ENCODE data around the gene YKT6. TPM values are rescaled to one million over a fixed set of nuclear protein-coding genes. Genes with fewer than 3 reads are reported as not detected.

Gene YKT6
- total RNA-seq, 1 donor from 2014 or later: 92.8 TPM

- H3K27ac Mint-ChIP-seq: no peak overlapping the region
- no peak for DNase-seq
- H3K27me3 Mint-ChIP-seq: peaks cover 6% of the 10 kb centered on the region
- intact Hi-C loops (cut with micrococcal nuclease): no loop called here
- H3K4me1 Mint-ChIP-seq: no peaks in the 10 kb centered on the region
- H3K9me3 Mint-ChIP-seq: peaks cover 8% of the 10 kb centered on the region
- no peaks in the 10 kb centered on the region for H3K36me3 Mint-ChIP-seq (ENCODE audit: low read depth)
- H3K4me3 Mint-ChIP-seq: no peak overlapping the region
These were observed 20.1 kb upstream of the YKT6 start for GRCh38 chr7:44180631-44181030.

- H3K27me3 Mint-ChIP-seq: peaks cover 2% of the 10 kb centered on the region
- no peak overlapping the region for H3K4me3 Mint-ChIP-seq
- H3K9me3 Mint-ChIP-seq: peaks cover 8% of the 10 kb centered on the region
- H3K27ac Mint-ChIP-seq: no peak overlapping the region
- DNase-seq: no peak
- no peaks in the 10 kb centered on the region for H3K4me1 Mint-ChIP-seq
- no peaks in the 10 kb centered on the region for H3K36me3 Mint-ChIP-seq (ENCODE audit: low read depth)
- intact Hi-C loops (cut with micrococcal nuclease): no loop called here
These were observed 18.0 kb upstream of the YKT6 start for GRCh38 chr7:44182827-44183226.

- H3K36me3 Mint-ChIP-seq (ENCODE audit: low read depth): no peaks in the 10 kb centered on the region
- peaks cover 8% of the 10 kb centered on the region for H3K9me3 Mint-ChIP-seq
- no peak for DNase-seq
- intact Hi-C loops (cut with micrococcal nuclease): no loop called here
- H3K4me1 Mint-ChIP-seq: no peaks in the 10 kb centered on the region
- no peak overlapping the region for H3K27ac Mint-ChIP-seq
- peaks cover 2% of the 10 kb centered on the region for H3K27me3 Mint-ChIP-seq
- H3K4me3 Mint-ChIP-seq: no peak overlapping the region
These were observed 17.4 kb upstream of the YKT6 start for GRCh38 chr7:44183386-44183785.

- intact Hi-C loops (cut with micrococcal nuclease): no loop called here
- no peaks in the 10 kb centered on the region for H3K36me3 Mint-ChIP-seq (ENCODE audit: low read depth)
- DNase-seq: no peak
- no peak overlapping the region for H3K27ac Mint-ChIP-seq
- no peak overlapping the region for H3K4me3 Mint-ChIP-seq
- peaks cover 8% of the 10 kb centered on the region for H3K9me3 Mint-ChIP-seq
- H3K4me1 Mint-ChIP-seq: no peaks in the 10 kb centered on the region
- peaks cover 2% of the 10 kb centered on the region for H3K27me3 Mint-ChIP-seq
These were observed 16.4 kb upstream of the YKT6 start for GRCh38 chr7:44184206-44184872.

GRCh38 chr7:44184873-44185446 lies 15.8 kb upstream of the YKT6 start:
- intact Hi-C loops (cut with micrococcal nuclease): no loop called here
- no peak overlapping the region for H3K27ac Mint-ChIP-seq
- peaks cover 8% of the 10 kb centered on the region for H3K9me3 Mint-ChIP-seq
- DNase-seq: no peak
- H3K36me3 Mint-ChIP-seq (ENCODE audit: low read depth): no peaks in the 10 kb centered on the region
- H3K4me1 Mint-ChIP-seq: no peaks in the 10 kb centered on the region
- no peak overlapping the region for H3K4me3 Mint-ChIP-seq
- H3K27me3 Mint-ChIP-seq: peaks cover 2% of the 10 kb centered on the region

GRCh38 chr7:44185729-44186128 lies 15.0 kb upstream of the YKT6 start:
- intact Hi-C loops (cut with micrococcal nuclease): no loop called here
- no peak overlapping the region for H3K4me3 Mint-ChIP-seq
- no peaks in the 10 kb centered on the region for H3K4me1 Mint-ChIP-seq
- H3K9me3 Mint-ChIP-seq: peaks cover 8% of the 10 kb centered on the region
- H3K27me3 Mint-ChIP-seq: peaks cover 2% of the 10 kb centered on the region
- H3K36me3 Mint-ChIP-seq (ENCODE audit: low read depth): no peaks in the 10 kb centered on the region
- no peak overlapping the region for H3K27ac Mint-ChIP-seq
- DNase-seq: no peak

- intact Hi-C loops (cut with micrococcal nuclease): no loop called here
- DNase-seq: no peak
- no peak overlapping the region for H3K27ac Mint-ChIP-seq
- H3K4me3 Mint-ChIP-seq: no peak overlapping the region
- H3K9me3 Mint-ChIP-seq: peaks cover 8% of the 10 kb centered on the region
- H3K4me1 Mint-ChIP-seq: no peaks in the 10 kb centered on the region
- H3K27me3 Mint-ChIP-seq: peaks cover 2% of the 10 kb centered on the region
- H3K36me3 Mint-ChIP-seq (ENCODE audit: low read depth): no peaks in the 10 kb centered on the region
These were observed 14.0 kb upstream of the YKT6 start for GRCh38 chr7:44186736-44187135.

- no peak overlapping the region for H3K27ac Mint-ChIP-seq
- H3K9me3 Mint-ChIP-seq: no peaks in the 10 kb centered on the region
- intact Hi-C loops (cut with micrococcal nuclease): no loop called here
- no peak for DNase-seq
- peaks cover 4% of the 10 kb centered on the region for H3K27me3 Mint-ChIP-seq
- H3K4me1 Mint-ChIP-seq: no peaks in the 10 kb centered on the region
- H3K4me3 Mint-ChIP-seq: no peak overlapping the region
- no peaks in the 10 kb centered on the region for H3K36me3 Mint-ChIP-seq (ENCODE audit: low read depth)
These were observed 13.0 kb upstream of the YKT6 start for GRCh38 chr7:44187636-44188416.

GRCh38 chr7:44188480-44189225 lies 12.1 kb upstream of the YKT6 start:
- H3K27ac Mint-ChIP-seq: no peak overlapping the region
- H3K4me3 Mint-ChIP-seq: no peak overlapping the region
- H3K9me3 Mint-ChIP-seq: no peaks in the 10 kb centered on the region
- H3K36me3 Mint-ChIP-seq (ENCODE audit: low read depth): no peaks in the 10 kb centered on the region
- DNase-seq: no peak
- H3K27me3 Mint-ChIP-seq: peaks cover 2% of the 10 kb centered on the region
- H3K4me1 Mint-ChIP-seq: peaks cover under 1% of the 10 kb centered on the region
- intact Hi-C loops (cut with micrococcal nuclease): no loop called here

GRCh38 chr7:44189286-44189992 lies 11.3 kb upstream of the YKT6 start, which contains the start of gene GCK:
GCK (minus strand) TSS chr7:44189439; CDS start chr7:44188953, 486 bp downstream.
- H3K27me3 Mint-ChIP-seq: peaks cover 2% of the 10 kb centered on the region
- peaks cover 6% of the 10 kb centered on the region for H3K4me1 Mint-ChIP-seq
- H3K27ac Mint-ChIP-seq: no peak within 1 kb of the TSS
- DNase-seq: no peak
- no peak within 1 kb of the TSS for H3K4me3 Mint-ChIP-seq
- H3K36me3 Mint-ChIP-seq (ENCODE audit: low read depth): no peaks in the 10 kb centered on the region
- intact Hi-C loops (cut with micrococcal nuclease): no loop called here
- no peaks in the 10 kb centered on the region for H3K9me3 Mint-ChIP-seq

GRCh38 chr7:44189993-44190872 lies 10.5 kb upstream of the YKT6 start:
- Mint-ChIP-seq H3K27me3 (peaks cover 2% of the 10 kb centered on the region), H3K27ac (no peak overlapping the region), H3K4me1 (peaks cover 6% of the 10 kb centered on the region), H3K9me3 (no peaks in the 10 kb centered on the region), H3K4me3 (no peak overlapping the region), H3K36me3 (ENCODE audit: low read depth) (no peaks in the 10 kb centered on the region)
- intact Hi-C loops (cut with micrococcal nuclease): no loop called here
- no peak for DNase-seq

- peaks cover 2% of the 10 kb centered on the region for H3K27me3 Mint-ChIP-seq
- intact Hi-C loops (cut with micrococcal nuclease): no loop called here
- no peak overlapping the region for H3K27ac Mint-ChIP-seq
- no peak overlapping the region for H3K4me3 Mint-ChIP-seq
- H3K36me3 Mint-ChIP-seq (ENCODE audit: low read depth): no peaks in the 10 kb centered on the region
- no peak for DNase-seq
- H3K9me3 Mint-ChIP-seq: no peaks in the 10 kb centered on the region
- peaks cover 10% of the 10 kb centered on the region for H3K4me1 Mint-ChIP-seq
These were observed 9.6 kb upstream of the YKT6 start for GRCh38 chr7:44191171-44191570.

Measured in activated CD4-positive, alpha-beta T cell treated with anti-CD3 and anti-CD28 coated beads, Interleukin-2, amount 10 ng/mL, durations not matched to agents 24 days and 14 days (primary cell).